SK-MEL-5 (cell line): ENCODE results near the gene TYMS. TPM values are rescaled to one million over a fixed set of nuclear protein-coding genes. Genes with fewer than 3 reads are reported as not detected.
A peak's percentile ranks its signal among the peaks of the same experiment; 100 is the strongest.
"Not testable (repeated sequence)": the region's sequence is repeated elsewhere in the genome, so short reads cannot be mapped to it uniquely, and the experiment has no call there.

Experiments
- DNase-seq: peaks from one replicate; pipeline ENCODE4 v3.0.0-alpha.2; 2016; ENCODE audit warnings: low read depth, low spot score
- in situ Hi-C: cut with HindIII; loops from 2 replicates; pipeline ENCODE4 v1.10.0; 2016; ENCODE audit warnings: low sequenced_read_pairs, high pct_unique_total_duplicates, low pct_unique_long_range_greater_than_20kb
- total RNA-seq: library from RNA; depleted of rRNA; stranded (reverse); fragments of >200 nt; shearing (Covaris generic); gene quantifications from 2 replicates; pipeline ENCODE4 v1.2.3, GENCODE V29; 2014

The TYMS gene
- total RNA-seq, 1 experiment from 2014 or later, result 30.4 TPM

GRCh38 chr18:669077-669476, 11.6 kb downstream of the TYMS start:
- in situ Hi-C loops, result no loop called here
- no peak for DNase-seq

- DNase-seq, result no peak
- in situ Hi-C loops, result no loop called here
Observed at GRCh38 chr18:670522-670921, 13.1 kb downstream of the TYMS start.

- in situ Hi-C loops, result no loop called here
- DNase-seq, result no peak
Observed at GRCh38 chr18:671405-671804, 14.0 kb downstream of the TYMS start.

GRCh38 chr18:673317-673716, 15.9 kb downstream of the TYMS start:
- in situ Hi-C loops, result no loop called here
- no peak for DNase-seq

GRCh38 chr18:673769-674168, 16.3 kb downstream of the TYMS start:
- in situ Hi-C loops, result no loop called here
- no peak for DNase-seq

GRCh38 chr18:675307-675706, 17.9 kb downstream of the TYMS start:
- in situ Hi-C loops, result no loop called here
- no peak for DNase-seq

GRCh38 chr18:676069-676468, 18.6 kb downstream of the TYMS start:
- no peak for DNase-seq
- in situ Hi-C loops, result no loop called here

GRCh38 chr18:676736-677135, 19.3 kb downstream of the TYMS start:
- no peak for DNase-seq
- in situ Hi-C loops, result no loop called here

- in situ Hi-C loops, result no loop called here
Observed at GRCh38 chr18:677145-677544, 19.7 kb downstream of the TYMS start.

GRCh38 chr18:677951-678381, 20.5 kb downstream of the TYMS start:
- in situ Hi-C loops, result no loop called here
- DNase-seq, result peak; percentile 12

More at GRCh38 chr18:677145-677544, 19.7 kb downstream of the TYMS start:
- no peak for DNase-seq

- in situ Hi-C loops, result no loop called here
- no peak for DNase-seq
Observed at GRCh38 chr18:678482-679182, 21.2 kb downstream of the TYMS start.

- no peak for DNase-seq
- in situ Hi-C loops, result no loop called here
Observed at GRCh38 chr18:679516-679915, 22.1 kb downstream of the TYMS start.

- in situ Hi-C loops, result no loop called here
- no peak for DNase-seq
Observed at GRCh38 chr18:680392-680791, 22.9 kb downstream of the TYMS start.

GRCh38 chr18:681985-682384, 24.5 kb downstream of the TYMS start:
- no peak for DNase-seq
- in situ Hi-C loops, result no loop called here

GRCh38 chr18:682416-682815, 25.0 kb downstream of the TYMS start:
- in situ Hi-C loops, result not testable (repeated sequence)

GRCh38 chr18:682833-683232, 25.4 kb downstream of the TYMS start:
- in situ Hi-C loops, result no loop called here
- no peak for DNase-seq

More at GRCh38 chr18:682416-682815, 25.0 kb downstream of the TYMS start:
- not testable (repeated sequence) for DNase-seq

GRCh38 chr18:683531-683930, 26.1 kb downstream of the TYMS start:
- in situ Hi-C loops, result no loop called here
- no peak for DNase-seq

- in situ Hi-C loops, result no loop called here
- DNase-seq, result no peak
Observed at GRCh38 chr18:685438-685837, 28.0 kb downstream of the TYMS start.

GRCh38 chr18:686339-687111, 29.1 kb downstream of the TYMS start:
- no peak for DNase-seq
- in situ Hi-C loops, result no loop called here
